Measurements from ENCODE around the gene BLID. TPM values are rescaled to one million over a fixed set of nuclear protein-coding genes. Genes with fewer than 3 reads are reported as not detected.

BLID gene
- polyA plus RNA-seq, 1 donor (not counting 4 experiments of a cell fraction or from before 2014, with no cell fraction given), result 0.18 TPM

- TF ChIP-seq EZH2 (IDR thresholded peaks at IDR 0.05; ENCODE audit: low read length), result no peak
- TF ChIP-seq CTCF (optimal IDR thresholded peaks at IDR 0.05 in 1 of 3, IDR thresholded peaks at IDR 0.05 in 1 of 3, conservative IDR thresholded peaks at IDR 0.05 in 1 of 3; ENCODE audit: extremely low read depth in 1 of 3, insufficient read depth in 2 of 3, low read length in 3 of 3), result no peak
- H3K9me3 ChIP-seq (ENCODE audit: control insufficient read depth, low read depth, low read length), result no peaks in the 10 kb centered on the region
These were observed 43.8 kb upstream of the BLID start for GRCh38 chr11:122159861-122160260.

GRCh38 chr11:122159173-122159721 is 43.2 kb upstream of the BLID start:
- peaks cover 75% of the 10 kb centered on the region for H3K4me1 ChIP-seq (ENCODE audit: control insufficient read depth, extremely low read depth, insufficient read depth, low read length)

More at GRCh38 chr11:122159861-122160260, 43.8 kb upstream of the BLID start:
- Histone ChIP-seq H3K27me3 (ENCODE audit: control insufficient read depth, extremely low read depth, insufficient read depth, low read length) (no peaks in the 10 kb centered on the region), H3K27ac (ENCODE audit: control insufficient read depth, insufficient read depth, low read length) (peak overlapping the region; percentile 87), H3K36me3 (ENCODE audit: control insufficient read depth in 2 of 2, extremely low read depth in 1 of 2, insufficient read depth in 2 of 2, low read length in 2 of 2) (peaks cover 0 to 19% of the 10 kb centered on the region in 2 experiments), H4K20me1 (ENCODE audit: control insufficient read depth, extremely low read depth, insufficient read depth, low read length) (no peaks in the 10 kb centered on the region), H3K4me2 (ENCODE audit: control insufficient read depth, extremely low read depth, insufficient read depth, low read depth, low read length) (peak overlapping the region; percentile 97), H3K79me2 (ENCODE audit: control insufficient read depth, insufficient read depth, low read length) (peaks cover 90% of the 10 kb centered on the region), H3K9ac (ENCODE audit: control insufficient read depth, extremely low read depth, insufficient read depth, low read length) (peak overlapping the region; percentile 77), H3K4me1 (ENCODE audit: control insufficient read depth, extremely low read depth, insufficient read depth, low read length) (peaks cover 80% of the 10 kb centered on the region), H3K9me1 (ENCODE audit: control insufficient read depth, extremely low read depth, insufficient read depth, low read length) (no peaks in the 10 kb centered on the region), H2AFZ (ENCODE audit: control insufficient read depth, low read length) (no peak overlapping the region), H3K4me3 (ENCODE audit: control insufficient read depth in 2 of 3, extremely low read depth in 1 of 3, insufficient read depth in 2 of 3, low read depth in 1 of 3, low read length in 3 of 3) (no peak overlapping the region)
- DNase-seq (ENCODE audit: low read depth, low spot score) (no peak), FAIRE-seq (no peak)
- dilution Hi-C loops (cut with MboI; ENCODE audit: extremely low pct_ligation_motif_present, low sequenced_read_pairs), result no loop called here

More at GRCh38 chr11:122159173-122159721, 43.2 kb upstream of the BLID start:
- DNase-seq (ENCODE audit: low read depth, low spot score) (no peak), FAIRE-seq (peak; percentile 68)
- Histone ChIP-seq H3K4me2 (ENCODE audit: control insufficient read depth, extremely low read depth, insufficient read depth, low read depth, low read length) (peak overlapping the region; percentile 97), H3K4me3 (ENCODE audit: control insufficient read depth in 2 of 3, extremely low read depth in 1 of 3, insufficient read depth in 2 of 3, low read depth in 1 of 3, low read length in 3 of 3) (peak overlapping the region in 2 of 3 experiments; percentile 57 to 61), H3K9me1 (ENCODE audit: control insufficient read depth, extremely low read depth, insufficient read depth, low read length) (no peaks in the 10 kb centered on the region), H3K36me3 (ENCODE audit: control insufficient read depth in 2 of 2, extremely low read depth in 1 of 2, insufficient read depth in 2 of 2, low read length in 2 of 2) (peaks cover 0 to 19% of the 10 kb centered on the region in 2 experiments), H3K27ac (ENCODE audit: control insufficient read depth, insufficient read depth, low read length) (peak overlapping the region; percentile 87), H3K27me3 (ENCODE audit: control insufficient read depth, extremely low read depth, insufficient read depth, low read length) (no peaks in the 10 kb centered on the region), H4K20me1 (ENCODE audit: control insufficient read depth, extremely low read depth, insufficient read depth, low read length) (no peaks in the 10 kb centered on the region), H3K9me3 (ENCODE audit: control insufficient read depth, low read depth, low read length) (no peaks in the 10 kb centered on the region), H3K79me2 (ENCODE audit: control insufficient read depth, insufficient read depth, low read length) (peaks cover 85% of the 10 kb centered on the region), H3K9ac (ENCODE audit: control insufficient read depth, extremely low read depth, insufficient read depth, low read length) (peak overlapping the region; percentile 77), H2AFZ (ENCODE audit: control insufficient read depth, low read length) (peak overlapping the region; percentile 4)
- dilution Hi-C loops (cut with MboI; ENCODE audit: extremely low pct_ligation_motif_present, low sequenced_read_pairs), result no loop called here
- TF ChIP-seq CTCF (optimal IDR thresholded peaks at IDR 0.05 in 1 of 3, IDR thresholded peaks at IDR 0.05 in 1 of 3, conservative IDR thresholded peaks at IDR 0.05 in 1 of 3; ENCODE audit: extremely low read depth in 1 of 3, insufficient read depth in 2 of 3, low read length in 3 of 3), result no peak
- no peak for TF ChIP-seq EZH2 (IDR thresholded peaks at IDR 0.05; ENCODE audit: low read length)

Data from keratinocyte (primary cell).